Mesenchymal stem cell (in vitro differentiated cells and primary cell): ENCODE results near the gene IL20RB.

Source experiments
- DNase-seq: peaks from one replicate; pipeline ENCODE4 v3.0.0-alpha.2; 2013
- H2AFZ ChIP-seq: one replicate; pipeline ENCODE4 v1.6.1; 2013; ENCODE audit warnings: low read depth, mild to moderate bottlenecking, control low read depth, inconsistent platforms, low read length, moderate library complexity
- H2AK5ac ChIP-seq: 2 replicates; pipeline ENCODE4 v1.6.1; 2013; ENCODE audit warnings: low read length, moderate library complexity, mild to moderate bottlenecking, inconsistent platforms; ENCODE audit not compliant: severe bottlenecking
- H2BK120ac ChIP-seq: one replicate; pipeline ENCODE4 v1.6.1; 2013; ENCODE audit warnings: low read depth, mild to moderate bottlenecking, inconsistent platforms, low read length, moderate library complexity
- H2BK12ac ChIP-seq, 2 experiments: one replicate each; pipeline ENCODE4 v1.6.1; 2013; ENCODE audit warnings: inconsistent platforms in 2 of 2, low read length in 2 of 2, mild to moderate bottlenecking in 2 of 2, moderate library complexity in 2 of 2, control low read depth in 1 of 2
- H2BK15ac ChIP-seq: one replicate; pipeline ENCODE4 v1.6.1; 2013; ENCODE audit warnings: mild to moderate bottlenecking, low read depth, inconsistent platforms; ENCODE audit not compliant: poor library complexity, severe bottlenecking
- H2BK5ac ChIP-seq: 2 replicates; pipeline ENCODE4 v1.6.1; 2013; ENCODE audit warnings: low read depth, mild to moderate bottlenecking, low read length, control low read depth, inconsistent platforms; ENCODE audit not compliant: poor library complexity, severe bottlenecking
- H3K14ac ChIP-seq, 2 experiments: one replicate each; pipeline ENCODE4 v1.6.1; 2013; ENCODE audit warnings: inconsistent platforms in 2 of 2, low read length in 2 of 2, control low read depth in 1 of 2, mild to moderate bottlenecking in 1 of 2, moderate library complexity in 1 of 2
- H3K18ac ChIP-seq, 2 experiments: one replicate each; pipeline ENCODE4 v1.6.1; 2013; ENCODE audit warnings: inconsistent platforms in 2 of 2, low read length in 2 of 2, control low read depth in 1 of 2, low read depth in 1 of 2, mild to moderate bottlenecking in 1 of 2
- H3K23ac ChIP-seq, 2 experiments: one replicate each; pipeline ENCODE4 v1.6.1; 2013; ENCODE audit warnings: inconsistent platforms in 2 of 2, low read length in 2 of 2, mild to moderate bottlenecking in 2 of 2, moderate library complexity in 2 of 2, control low read depth in 1 of 2
- H3K27ac ChIP-seq: 2 replicates; pipeline ENCODE4 v1.5.1; 2013; ENCODE audit warnings: mild to moderate bottlenecking, moderate library complexity, low read length, control low read depth, inconsistent platforms; ENCODE audit not compliant: poor library complexity, severe bottlenecking
- H3K27me3 ChIP-seq, 2 experiments: 2 replicates each; pipeline versions ENCODE4 v1.6.1 to v1.7.0; 2013; ENCODE audit warnings: low read length in 2 of 2, mild to moderate bottlenecking in 2 of 2, moderate library complexity in 2 of 2, control low read depth in 1 of 2, inconsistent platforms in 1 of 2; ENCODE audit not compliant: control insufficient read depth in 1 of 2, insufficient read depth in 1 of 2
- H3K36me3 ChIP-seq, 2 experiments: 2 replicates each; pipeline versions ENCODE4 v1.6.1 to v1.7.0; 2013; ENCODE audit warnings: low read length in 2 of 2, control low read depth in 1 of 2, inconsistent platforms in 1 of 2, low read depth in 1 of 2, mild to moderate bottlenecking in 1 of 2; ENCODE audit not compliant: insufficient read depth in 2 of 2, control insufficient read depth in 1 of 2
- H3K4ac ChIP-seq, 2 experiments: one replicate each; pipeline ENCODE4 v1.6.1; 2013; ENCODE audit warnings: inconsistent platforms in 2 of 2, low read length in 2 of 2, mild to moderate bottlenecking in 2 of 2, moderate library complexity in 2 of 2, control low read depth in 1 of 2, low read depth in 1 of 2
- H3K4me1 ChIP-seq: 2 replicates; pipeline ENCODE4 v1.6.1; 2013; ENCODE audit warnings: low read depth, low read length, control low read depth; ENCODE audit not compliant: control insufficient read depth, insufficient read depth
- H3K4me2 ChIP-seq: 2 replicates; pipeline ENCODE4 v1.6.1; 2013; ENCODE audit warnings: low read length, mild to moderate bottlenecking, inconsistent platforms; ENCODE audit not compliant: poor library complexity, severe bottlenecking
- H3K4me3 ChIP-seq, 2 experiments: 2 replicates each; pipeline versions ENCODE4 v1.5.1 to v1.7.0; 2013; ENCODE audit warnings: low read length in 2 of 2, mild to moderate bottlenecking in 2 of 2, control low read depth in 1 of 2, low read depth in 1 of 2; ENCODE audit not compliant: insufficient read depth in 1 of 2
- H3K79me1 ChIP-seq: replicated peaks from 2 replicates; pipeline ENCODE4 v1.6.1; 2013; ENCODE audit warnings: mild to moderate bottlenecking, control low read depth, low read length, inconsistent platforms; ENCODE audit not compliant: poor library complexity, severe bottlenecking
- H3K9ac ChIP-seq: 2 replicates; pipeline ENCODE4 v1.7.0; 2013; ENCODE audit warnings: mild to moderate bottlenecking, low read length, moderate library complexity
- H3K9me3 ChIP-seq: 2 replicates; pipeline ENCODE4 v1.7.0; 2013; ENCODE audit warnings: mild to moderate bottlenecking, low read length; ENCODE audit not compliant: control insufficient read depth
- H4K8ac ChIP-seq: one replicate; pipeline ENCODE4 v1.6.1; 2013; ENCODE audit warnings: inconsistent platforms, mild to moderate bottlenecking, low read length, moderate library complexity
- H4K91ac ChIP-seq: one replicate; pipeline ENCODE4 v1.6.1; 2013; ENCODE audit warnings: mild to moderate bottlenecking, low read length, inconsistent platforms
- WGBS: methylation state at CpG from one replicate; pipeline ENCODE4 v1.1.7; 2013; ENCODE audit warnings: mixed read lengths; 5-methylcytosine and 5-hydroxymethylcytosine counted together

The IL20RB gene

GRCh38 chr3:136937851-136938250 is 19.9 kb upstream of the IL20RB start:
- no peak overlapping the region for H2BK15ac ChIP-seq
- H2AK5ac ChIP-seq, result no peak overlapping the region
- peaks cover 0 to 15% of the 10 kb centered on the region in 2 experiments for H3K36me3 ChIP-seq
- H2BK12ac ChIP-seq, result no peak overlapping the region
- H3K4me3 ChIP-seq, result no peak overlapping the region
- no peak overlapping the region for H4K8ac ChIP-seq
- H4K91ac ChIP-seq, result no peak overlapping the region
- no peak overlapping the region for H3K4me2 ChIP-seq
- H3K4ac ChIP-seq, result no peak overlapping the region
- no peak overlapping the region for H2BK120ac ChIP-seq
- H2AFZ ChIP-seq, result no peak overlapping the region
- H3K18ac ChIP-seq, result no peak overlapping the region
- peak overlapping the region; percentile 47 for H3K9ac ChIP-seq
- peaks cover 3% of the 10 kb centered on the region for H3K9me3 ChIP-seq
- H3K14ac ChIP-seq, result no peak overlapping the region
- no peak overlapping the region for H2BK5ac ChIP-seq
- no peaks in the 10 kb centered on the region for H3K27me3 ChIP-seq
- peaks cover 4% of the 10 kb centered on the region for H3K4me1 ChIP-seq
- peaks cover 11% of the 10 kb centered on the region for H3K79me1 ChIP-seq
- H3K23ac ChIP-seq, result no peak overlapping the region
- WGBS, result no CpG with 5 or more reads among the region's 2 CpGs
- no peak overlapping the region for H3K27ac ChIP-seq
- no peak for DNase-seq

DNA sequence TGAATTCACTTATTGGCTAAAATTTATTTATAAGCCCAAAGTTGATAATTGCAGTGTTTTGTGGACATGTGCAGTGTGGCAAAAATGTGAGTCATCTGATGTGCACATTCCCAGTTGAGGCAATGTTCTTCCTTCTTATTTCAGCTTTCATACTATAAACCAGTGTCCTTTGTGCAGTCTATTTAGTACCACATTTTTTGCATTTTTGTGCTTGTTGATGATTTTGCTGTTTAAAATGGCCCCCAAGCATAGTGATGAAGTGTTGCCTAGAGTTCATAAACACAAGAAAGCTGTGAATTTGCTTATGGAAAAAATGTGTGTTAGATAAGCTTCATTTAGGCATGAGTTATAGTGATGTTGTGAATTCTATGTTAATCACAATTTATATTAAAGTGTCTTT is 19.4 kb upstream of the IL20RB start:
- peak; percentile 64 for DNase-seq
- Histone ChIP-seq H3K23ac (no peak overlapping the region), H2BK120ac (no peak overlapping the region), H3K9me3 (peaks cover 3% of the 10 kb centered on the region), H3K4me1 (peaks cover 4% of the 10 kb centered on the region), H2AK5ac (no peak overlapping the region), H3K9ac (peak overlapping the region; percentile 47), H3K4me2 (no peak overlapping the region), H3K4ac (no peak overlapping the region), H3K79me1 (peaks cover 13% of the 10 kb centered on the region), H3K4me3 (no peak overlapping the region), H2AFZ (no peak overlapping the region), H2BK5ac (no peak overlapping the region), H3K27ac (no peak overlapping the region), H3K27me3 (no peaks in the 10 kb centered on the region), H2BK12ac (no peak overlapping the region), H4K91ac (no peak overlapping the region), H3K18ac (no peak overlapping the region), H3K36me3 (peaks cover 0 to 15% of the 10 kb centered on the region in 2 experiments), H3K14ac (no peak overlapping the region), H4K8ac (no peak overlapping the region), H2BK15ac (no peak overlapping the region)

- Histone ChIP-seq H3K27ac (no peak overlapping the region), H4K8ac (no peak overlapping the region), H3K4ac (no peak overlapping the region), H3K27me3 (no peaks in the 10 kb centered on the region), H3K4me3 (no peak overlapping the region), H3K4me1 (peaks cover 4% of the 10 kb centered on the region), H3K14ac (no peak overlapping the region), H3K4me2 (no peak overlapping the region), H3K79me1 (peaks cover 12% of the 10 kb centered on the region), H3K9me3 (peaks cover 3% of the 10 kb centered on the region), H2BK5ac (no peak overlapping the region), H3K23ac (no peak overlapping the region), H2AFZ (no peak overlapping the region), H3K36me3 (peaks cover 0 to 13% of the 10 kb centered on the region in 2 experiments), H2BK15ac (no peak overlapping the region), H3K9ac (peak overlapping the region; percentile 47), H2AK5ac (no peak overlapping the region), H2BK120ac (no peak overlapping the region), H3K18ac (no peak overlapping the region), H4K91ac (no peak overlapping the region), H2BK12ac (no peak overlapping the region)
- no CpG with 5 or more reads among the region's 1 CpG for WGBS
- DNase-seq, result no peak
Observed at GRCh38 chr3:136939489-136939888, 18.3 kb upstream of the IL20RB start.

DNA sequence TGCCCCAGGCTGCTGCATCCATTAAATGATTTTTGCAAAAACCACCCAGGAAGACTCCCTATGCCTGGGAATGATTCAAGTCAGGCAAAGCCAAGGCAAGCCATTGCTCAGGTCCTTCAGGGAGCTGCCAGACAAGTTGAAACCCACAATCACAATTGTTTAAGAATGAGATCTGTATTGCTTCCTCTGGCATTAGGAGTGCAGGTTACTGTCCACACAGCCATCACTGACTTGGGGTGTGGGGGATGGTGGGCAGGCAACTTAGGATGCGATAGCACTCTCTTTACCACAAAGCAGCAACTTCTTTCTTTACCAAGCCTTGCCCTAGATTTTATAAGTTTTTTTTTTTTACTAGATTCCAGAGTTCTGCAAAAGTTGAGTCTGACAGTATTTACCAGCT is 15.0 kb upstream of the IL20RB start:
- H3K4me3 ChIP-seq, result no peak overlapping the region
- no peak overlapping the region for H2BK15ac ChIP-seq
- H3K23ac ChIP-seq, result no peak overlapping the region
- H4K91ac ChIP-seq, result no peak overlapping the region
- H3K9ac ChIP-seq, result no peak overlapping the region
- no peak overlapping the region for H3K18ac ChIP-seq
- no peak overlapping the region for H3K4ac ChIP-seq
- no peak overlapping the region for H4K8ac ChIP-seq
- WGBS, result no CpG with 5 or more reads among the region's 1 CpG
- no peak overlapping the region for H2BK5ac ChIP-seq
- no peaks in the 10 kb centered on the region for H3K27me3 ChIP-seq
- H2AK5ac ChIP-seq, result no peak overlapping the region
- peaks cover 0 to 21% of the 10 kb centered on the region in 2 experiments for H3K36me3 ChIP-seq
- H3K4me1 ChIP-seq, result peaks cover 4% of the 10 kb centered on the region
- no peak overlapping the region for H2AFZ ChIP-seq
- peak overlapping the region in 1 of 2 experiments; percentile 57 for H3K14ac ChIP-seq
- H3K27ac ChIP-seq, result no peak overlapping the region
- H3K79me1 ChIP-seq, result peaks cover 14% of the 10 kb centered on the region
- no peak overlapping the region for H2BK120ac ChIP-seq
- no peak overlapping the region for H2BK12ac ChIP-seq
- no peak overlapping the region for H3K4me2 ChIP-seq
- no peak for DNase-seq
- H3K9me3 ChIP-seq, result no peaks in the 10 kb centered on the region
